HPDE6-E6E7 (cell line): Measurements from ENCODE around the gene PTPRG.
"Not testable (repeated sequence)": the region's sequence is repeated elsewhere in the genome, so short reads cannot be mapped to it uniquely, and the experiment has no call there.

Source experiments
- DNase-seq: peaks from one replicate; pipeline ENCODE4 v3.0.0; 2011; ENCODE audit warnings: missing footprints; ENCODE audit errors: extremely low spot score

Gene PTPRG

GRCh38 chr3:61796911-61797310 lies 235.5 kb downstream of the PTPRG start:
- no peak for DNase-seq

- DNase-seq: no peak
These were observed 241.4 kb downstream of the PTPRG start for GRCh38 chr3:61802772-61803171.

GRCh38 chr3:61803983-61804382 lies 242.6 kb downstream of the PTPRG start:
- DNase-seq: no peak

- no peak for DNase-seq
These were observed 243.4 kb downstream of the PTPRG start for GRCh38 chr3:61804782-61805181.

- no peak for DNase-seq
These were observed 244.2 kb downstream of the PTPRG start for GRCh38 chr3:61805510-61806080.

GRCh38 chr3:61806810-61807209 lies 245.4 kb downstream of the PTPRG start:
- no peak for DNase-seq

- no peak for DNase-seq
These were observed 246.5 kb downstream of the PTPRG start for GRCh38 chr3:61807865-61808276.

- DNase-seq: no peak
These were observed 247.2 kb downstream of the PTPRG start for GRCh38 chr3:61808526-61808925.

- no peak for DNase-seq
These were observed 247.6 kb downstream of the PTPRG start for GRCh38 chr3:61808999-61809398.

GRCh38 chr3:61809879-61810278 lies 248.5 kb downstream of the PTPRG start:
- DNase-seq: no peak

- no peak for DNase-seq
These were observed 249.7 kb downstream of the PTPRG start for GRCh38 chr3:61810953-61811497.

- DNase-seq: no peak
These were observed 250.3 kb downstream of the PTPRG start for GRCh38 chr3:61811652-61812051.

GRCh38 chr3:61812085-61812484 lies 250.7 kb downstream of the PTPRG start:
- no peak for DNase-seq

- DNase-seq: no peak
These were observed 251.1 kb downstream of the PTPRG start for GRCh38 chr3:61812517-61812916.

GRCh38 chr3:61813636-61814035 lies 252.3 kb downstream of the PTPRG start:
- DNase-seq: no peak

- DNase-seq: no peak
These were observed 253.3 kb downstream of the PTPRG start for GRCh38 chr3:61814674-61815073.

GRCh38 chr3:61816304-61816703 lies 254.9 kb downstream of the PTPRG start:
- DNase-seq: not testable (repeated sequence)

- DNase-seq: no peak
These were observed 258.5 kb downstream of the PTPRG start for GRCh38 chr3:61819861-61820260.

- DNase-seq: no peak
These were observed 259.1 kb downstream of the PTPRG start for GRCh38 chr3:61820306-61820992.

- no peak for DNase-seq
These were observed 260.5 kb downstream of the PTPRG start for GRCh38 chr3:61821823-61822251.

- no peak for DNase-seq
These were observed 261.2 kb downstream of the PTPRG start for GRCh38 chr3:61822588-61822987.

GRCh38 chr3:61824553-61825135 lies 263.3 kb downstream of the PTPRG start:
- DNase-seq: no peak

- no peak for DNase-seq
These were observed 264.8 kb downstream of the PTPRG start for GRCh38 chr3:61826161-61826560.
